CD4-positive, CD25-positive, alpha-beta regulatory T cell (primary cell): ENCODE measurements around the gene STK40. TPM values are rescaled to one million over a fixed set of nuclear protein-coding genes. Genes with fewer than 3 reads are reported as not detected.

ENCODE experiments used
- ATAC-seq, 2 donors: fragments of 150-1000 bp; cut with Tn5 transposase; one replicate each; pipeline ENCODE4 v1.10.0; 2021; ENCODE audit warnings: low read depth in 2 of 2, moderate number of reproducible peaks in 2 of 2, moderate library complexity in 1 of 2
- DNase-seq, 3 donors: peaks; one replicate each; pipeline versions ENCODE4 v3.0.0 to v3.0.0-alpha.2; 2012 to 2022; ENCODE audit warnings: mixed read lengths in 1 of 3
- H3K27ac ChIP-seq: one replicate; pipeline ENCODE4 v1.7.0; 2013; ENCODE audit warnings: mild to moderate bottlenecking, low read length; ENCODE audit not compliant: insufficient read depth, poor library complexity, severe bottlenecking
- H3K27me3 ChIP-seq: one replicate; pipeline ENCODE4 v1.7.0; 2013; ENCODE audit warnings: low read length; ENCODE audit not compliant: control insufficient read depth, insufficient read depth
- H3K36me3 ChIP-seq: one replicate; pipeline ENCODE4 v1.7.0; 2013; ENCODE audit warnings: mild to moderate bottlenecking, low read length, moderate library complexity; ENCODE audit not compliant: control insufficient read depth, insufficient read depth
- H3K4me1 ChIP-seq: 2 replicates; pipeline ENCODE4 v1.7.0; 2013; ENCODE audit warnings: mild to moderate bottlenecking, low read length; ENCODE audit not compliant: insufficient read depth, control insufficient read depth, poor library complexity, severe bottlenecking
- H3K4me3 ChIP-seq: one replicate; pipeline ENCODE4 v1.7.0; 2013; ENCODE audit warnings: low read depth, mild to moderate bottlenecking, low read length, moderate library complexity
- H3K9me3 ChIP-seq, 2 experiments: 1 replicate in 1 of 2; 2 replicates in 1 of 2; pipeline ENCODE4 v1.7.0; 2013; ENCODE audit warnings: low read length in 2 of 2, mild to moderate bottlenecking in 1 of 2, moderate library complexity in 1 of 2; ENCODE audit not compliant: control insufficient read depth in 2 of 2
- H3K27ac Mint-ChIP-seq, 3 donors: one replicate each; pipeline ENCODE4 v1.8.0; 2020 to 2022; ENCODE audit warnings: mild to moderate bottlenecking in 3 of 3, mixed read lengths in 3 of 3, moderate library complexity in 2 of 3
- H3K27me3 Mint-ChIP-seq: one replicate; pipeline ENCODE4 v1.8.0; 2022; ENCODE audit warnings: mild to moderate bottlenecking, mixed read lengths
- H3K36me3 Mint-ChIP-seq: one replicate; pipeline ENCODE4 v1.8.0; 2020; ENCODE audit warnings: mixed read lengths
- H3K4me1 Mint-ChIP-seq, 4 donors: one replicate each; pipeline ENCODE4 v1.8.0; 2020 to 2022; ENCODE audit warnings: mixed read lengths in 4 of 4, mild to moderate bottlenecking in 1 of 4
- H3K4me3 Mint-ChIP-seq, 4 donors: one replicate each; pipeline ENCODE4 v1.8.0; 2020 to 2022; ENCODE audit warnings: mild to moderate bottlenecking in 4 of 4, mixed read lengths in 4 of 4, moderate library complexity in 3 of 4
- H3K9me3 Mint-ChIP-seq, 7 donors: one replicate each; pipeline ENCODE4 v1.8.0; 2020 to 2022; ENCODE audit warnings: mixed read lengths in 7 of 7, mild to moderate bottlenecking in 3 of 7, moderate library complexity in 2 of 7
- polyA plus RNA-seq, 4 donors: library from polyadenylated mRNA; unstranded; fragments of 300-500 nt; fragmentation: Illumina TruSeq; gene quantifications; one replicate each; pipeline ENCODE4 v1.2.3, GENCODE V29; 2021
- total RNA-seq: library from RNA; stranded (reverse); gene quantifications from one replicate; pipeline ENCODE4 v1.2.3, GENCODE V29; 2022

STK40 gene
- total and polyA plus RNA-seq, 5 donors from 2014 or later, result 27.1 to 36.4 (median 30.1) TPM

DNA sequence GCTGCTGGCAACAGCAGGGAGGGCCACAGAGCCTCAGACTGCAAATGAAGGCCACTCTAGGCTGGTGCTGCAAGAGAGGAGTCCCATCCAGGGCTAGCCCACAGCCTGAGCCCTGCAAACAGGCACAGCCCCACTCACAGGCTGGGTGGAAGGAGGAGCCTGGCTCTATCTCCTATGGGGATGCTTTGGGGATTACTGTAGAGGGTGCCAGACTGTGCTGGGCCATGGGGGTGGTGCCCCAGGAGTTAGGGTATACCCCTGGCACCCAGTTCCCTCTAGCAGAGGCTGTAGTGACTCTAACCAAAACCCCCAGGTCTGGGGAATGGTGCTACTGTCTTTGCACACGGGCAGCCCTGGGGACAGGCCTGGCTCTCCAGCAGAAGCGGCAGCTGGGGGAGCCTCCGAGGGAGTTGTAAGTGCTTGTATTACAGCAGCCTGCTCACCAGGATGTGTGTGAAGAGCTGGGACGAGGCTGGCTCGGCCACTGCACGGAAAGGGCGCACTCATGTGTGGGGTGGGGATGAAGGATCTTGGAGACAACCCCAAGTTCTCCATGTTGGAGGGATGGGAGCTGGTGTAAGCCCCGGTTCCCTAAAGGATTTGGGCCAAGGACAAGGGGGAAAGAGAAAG, 38.9 kb downstream of the STK40 start:
- Histone ChIP-seq H3K36me3 (peaks cover 30% of the 10 kb centered on the region), H3K4me1 (peaks cover 17% of the 10 kb centered on the region), H3K27me3 (no peaks in the 10 kb centered on the region), H3K9me3 (no peaks in the 10 kb centered on the region), H3K27ac (no peak overlapping the region), H3K4me3 (no peak overlapping the region)
- peaks cover 0 to 24% (median 14%) of the 10 kb centered on the region in 4 donors for H3K4me1 Mint-ChIP-seq
- no peak for ATAC-seq
- no peaks in the 10 kb centered on the region for H3K27me3 Mint-ChIP-seq
- no peak overlapping the region for H3K27ac Mint-ChIP-seq
- no peaks in the 10 kb centered on the region for H3K9me3 Mint-ChIP-seq
- no peak for DNase-seq
- H3K36me3 Mint-ChIP-seq, result peaks cover 24% of the 10 kb centered on the region
- H3K4me3 Mint-ChIP-seq, result no peak overlapping the region

DNA sequence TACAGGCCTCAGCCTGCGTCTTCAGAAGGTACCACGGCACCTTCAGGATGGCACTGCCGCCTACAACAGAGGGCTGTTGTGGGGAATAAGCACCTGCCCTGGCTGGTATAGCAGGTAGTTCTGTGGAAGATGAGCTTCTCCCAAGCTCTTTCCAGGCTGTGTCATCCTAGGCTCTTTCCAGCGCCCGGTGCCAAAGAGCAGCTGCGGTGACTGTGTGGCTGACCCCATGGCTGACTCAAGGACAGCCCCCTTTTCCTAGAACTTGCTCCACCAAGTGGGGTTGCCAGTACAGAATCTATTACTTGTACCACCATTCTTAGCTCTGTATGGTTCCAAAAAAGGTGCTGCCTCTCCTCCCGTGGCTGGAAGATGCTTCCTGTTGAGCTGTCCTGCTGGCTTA, 40.4 kb downstream of the STK40 start:
- Histone ChIP-seq H3K27me3 (no peaks in the 10 kb centered on the region), H3K4me1 (peaks cover 5% of the 10 kb centered on the region), H3K36me3 (peaks cover 39% of the 10 kb centered on the region), H3K4me3 (no peak overlapping the region), H3K9me3 (no peaks in the 10 kb centered on the region), H3K27ac (no peak overlapping the region)
- no peak for DNase-seq
- Mint-ChIP-seq H3K36me3 (peaks cover 32% of the 10 kb centered on the region), H3K4me3 (no peak overlapping the region), H3K27me3 (no peaks in the 10 kb centered on the region), H3K4me1 (peaks cover 0 to 9% (median 5%) of the 10 kb centered on the region in 4 donors), H3K27ac (no peak overlapping the region), H3K9me3 (no peaks in the 10 kb centered on the region)
- ATAC-seq, result no peak

DNA sequence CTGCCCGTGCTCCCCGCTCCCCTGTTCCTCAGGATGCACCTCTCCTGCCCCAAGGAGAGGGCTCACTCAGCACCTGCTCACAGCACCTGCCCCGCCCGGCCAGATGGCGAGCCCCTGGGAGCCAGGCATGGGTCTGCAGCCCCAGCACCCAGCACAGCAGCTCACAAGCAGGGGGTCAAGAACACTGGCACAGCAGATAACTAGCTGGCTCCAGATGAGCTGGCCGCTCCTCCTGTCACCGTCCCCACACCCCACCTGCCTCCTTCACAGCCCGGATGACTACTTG, 41.4 kb downstream of the STK40 start:
- peaks cover 0 to 8% (median 2%) of the 10 kb centered on the region in 4 donors for H3K4me1 Mint-ChIP-seq
- no peaks in the 10 kb centered on the region for H3K9me3 Mint-ChIP-seq
- peaks cover 32% of the 10 kb centered on the region for H3K36me3 Mint-ChIP-seq
- Histone ChIP-seq H3K27me3 (no peaks in the 10 kb centered on the region), H3K36me3 (peaks cover 39% of the 10 kb centered on the region), H3K9me3 (no peaks in the 10 kb centered on the region), H3K27ac (no peak overlapping the region), H3K4me3 (no peak overlapping the region), H3K4me1 (no peaks in the 10 kb centered on the region)
- peak overlapping the region in 2 of 3 donors; percentile 14 to 31 for H3K27ac Mint-ChIP-seq
- DNase-seq (no peak), ATAC-seq (no peak)
- no peak overlapping the region for H3K4me3 Mint-ChIP-seq
- no peaks in the 10 kb centered on the region for H3K27me3 Mint-ChIP-seq

DNA sequence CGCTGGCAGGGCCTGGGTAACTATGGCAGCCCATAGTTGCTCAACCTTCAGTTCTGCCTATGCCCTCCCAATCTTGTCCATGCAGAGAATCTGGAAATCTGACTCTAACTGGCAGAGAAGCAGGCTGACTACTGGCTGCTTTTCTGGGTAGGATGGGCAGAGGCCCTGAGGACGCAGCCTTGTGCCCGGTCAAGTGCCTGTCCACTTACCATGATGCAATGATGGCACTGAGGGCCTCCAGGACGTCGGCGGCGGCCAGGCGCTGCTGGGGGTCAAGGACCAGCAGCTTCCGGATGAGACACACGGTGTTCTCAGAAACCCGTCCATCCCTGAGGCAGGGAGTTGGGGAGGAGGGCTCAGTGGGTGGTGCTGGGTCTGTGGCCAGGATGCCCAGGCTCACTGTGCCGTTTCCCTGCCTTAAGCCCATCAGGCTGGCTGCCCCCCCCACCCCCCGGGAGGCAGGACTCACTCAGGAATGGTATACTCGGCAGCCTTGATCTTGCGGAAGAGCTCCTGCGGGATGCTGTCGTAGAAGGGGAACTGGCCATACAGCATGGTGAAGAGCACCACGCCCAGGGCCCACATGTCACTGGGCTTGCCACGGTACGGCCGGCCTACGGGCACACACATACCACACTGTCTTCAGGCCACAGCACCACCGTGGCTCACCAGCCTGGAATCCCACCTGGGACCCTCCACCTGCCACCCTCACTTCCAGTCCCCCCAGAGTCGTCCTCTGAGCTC, 41.9 kb downstream of the STK40 start:
- H3K9me3 Mint-ChIP-seq, result no peaks in the 10 kb centered on the region
- peaks cover 32% of the 10 kb centered on the region for H3K36me3 Mint-ChIP-seq
- Histone ChIP-seq H3K36me3 (peaks cover 39% of the 10 kb centered on the region), H3K9me3 (no peaks in the 10 kb centered on the region), H3K4me1 (no peaks in the 10 kb centered on the region), H3K4me3 (no peak overlapping the region), H3K27me3 (no peaks in the 10 kb centered on the region), H3K27ac (no peak overlapping the region)
- peaks cover 0 to 14% (median 2%) of the 10 kb centered on the region in 4 donors for H3K4me1 Mint-ChIP-seq
- H3K27ac Mint-ChIP-seq, result peak overlapping the region in 1 of 3 donors; percentile 31
- no peaks in the 10 kb centered on the region for H3K27me3 Mint-ChIP-seq
- H3K4me3 Mint-ChIP-seq, result no peak overlapping the region
- no peak for DNase-seq
- ATAC-seq, result no peak

DNA sequence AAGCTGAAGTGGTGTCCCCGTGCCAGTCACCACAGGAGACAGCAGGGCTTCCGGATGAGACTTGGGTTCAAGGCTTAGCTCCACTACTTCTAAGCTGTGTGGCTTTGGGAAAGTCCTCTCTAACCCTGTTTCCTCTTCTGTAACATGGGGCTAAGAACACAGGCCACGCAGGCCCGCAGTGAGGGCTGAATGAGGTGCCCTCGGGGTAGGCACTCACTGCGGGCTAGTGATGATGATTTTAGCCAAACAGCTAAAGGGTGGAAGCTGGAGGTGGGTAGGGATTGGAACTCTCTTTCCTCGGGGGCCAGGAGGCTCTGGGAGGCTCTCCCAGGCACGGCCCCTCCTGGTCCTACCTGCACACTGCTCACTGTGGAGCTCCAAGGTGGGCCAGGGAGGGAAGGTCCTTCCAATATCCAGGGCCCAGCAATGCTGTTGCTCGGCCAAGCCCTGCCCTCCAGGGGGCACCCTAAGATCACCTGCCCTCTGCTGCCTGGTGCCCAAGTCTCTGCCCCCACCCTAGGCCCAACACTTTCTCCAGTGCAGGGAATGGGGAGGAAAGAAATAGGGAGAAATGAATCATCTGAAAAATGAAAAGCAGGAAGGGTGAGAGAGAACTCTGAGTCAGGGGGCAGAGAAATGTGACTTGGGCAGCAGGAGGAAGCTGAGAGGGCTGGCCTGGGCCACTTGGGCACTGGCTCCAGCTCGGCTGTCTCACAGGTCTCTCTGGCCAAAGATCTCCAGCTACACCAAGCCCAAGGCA, 43.1 kb downstream of the STK40 start:
- no peaks in the 10 kb centered on the region for H3K9me3 ChIP-seq
- Mint-ChIP-seq H3K4me1 (peaks cover 0 to 17% (median 5%) of the 10 kb centered on the region in 4 donors), H3K9me3 (no peaks in the 10 kb centered on the region), H3K27ac (no peak overlapping the region), H3K4me3 (no peak overlapping the region), H3K27me3 (no peaks in the 10 kb centered on the region), H3K36me3 (peaks cover 22% of the 10 kb centered on the region)
- ATAC-seq, result peak; percentile 69 to 78
- H3K36me3 ChIP-seq, result peaks cover 28% of the 10 kb centered on the region
- no peak overlapping the region for H3K27ac ChIP-seq
- no peak overlapping the region for H3K4me3 ChIP-seq
- H3K4me1 ChIP-seq, result no peaks in the 10 kb centered on the region
- H3K27me3 ChIP-seq, result no peaks in the 10 kb centered on the region
- DNase-seq, result peak; percentile 44 to 68 (median 65)

DNA sequence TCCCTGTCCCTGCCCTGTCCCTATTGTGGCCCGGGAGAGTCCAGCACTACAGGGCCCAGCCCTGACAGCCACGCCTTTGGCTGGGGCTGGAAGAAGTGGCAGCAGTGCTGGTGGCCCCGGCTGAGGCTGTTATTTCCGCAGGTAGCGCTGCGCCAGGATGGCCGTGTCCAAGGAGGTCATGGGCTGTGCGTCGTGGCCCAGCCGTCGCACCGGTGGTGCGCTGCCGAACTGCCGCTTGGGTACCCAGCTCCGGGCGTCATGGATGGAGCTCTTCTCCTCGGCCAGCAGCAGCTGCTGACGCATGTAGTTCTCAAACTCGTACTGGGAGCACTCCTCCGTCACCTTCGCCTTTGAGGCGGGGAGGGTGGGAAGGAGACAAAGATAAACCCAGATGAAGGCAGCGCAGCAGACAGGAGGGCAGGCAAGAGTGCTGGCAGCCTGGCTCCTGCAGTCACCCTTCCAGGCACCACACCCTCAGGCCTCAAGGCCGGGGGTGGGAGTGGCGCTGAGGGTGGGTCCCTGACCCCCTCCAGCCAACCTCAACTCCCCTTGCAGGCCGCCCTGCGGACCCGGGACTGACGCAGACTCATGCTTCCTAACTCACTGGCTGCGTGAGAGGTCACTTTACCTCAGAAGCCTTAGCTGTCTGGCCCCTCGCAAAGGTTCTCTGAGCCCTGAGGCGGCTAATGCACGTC, 44.0 kb downstream of the STK40 start:
- Mint-ChIP-seq H3K4me3 (no peak overlapping the region), H3K27me3 (no peaks in the 10 kb centered on the region), H3K9me3 (no peaks in the 10 kb centered on the region), H3K27ac (no peak overlapping the region), H3K36me3 (peaks cover 20% of the 10 kb centered on the region), H3K4me1 (peaks cover 0 to 17% (median 5%) of the 10 kb centered on the region in 4 donors)
- no peaks in the 10 kb centered on the region for H3K27me3 ChIP-seq
- H3K4me1 ChIP-seq, result no peaks in the 10 kb centered on the region
- no peak overlapping the region for H3K27ac ChIP-seq
- peaks cover 22% of the 10 kb centered on the region for H3K36me3 ChIP-seq
- no peak for ATAC-seq
- no peaks in the 10 kb centered on the region for H3K9me3 ChIP-seq
- H3K4me3 ChIP-seq, result no peak overlapping the region
- no peak for DNase-seq

DNA sequence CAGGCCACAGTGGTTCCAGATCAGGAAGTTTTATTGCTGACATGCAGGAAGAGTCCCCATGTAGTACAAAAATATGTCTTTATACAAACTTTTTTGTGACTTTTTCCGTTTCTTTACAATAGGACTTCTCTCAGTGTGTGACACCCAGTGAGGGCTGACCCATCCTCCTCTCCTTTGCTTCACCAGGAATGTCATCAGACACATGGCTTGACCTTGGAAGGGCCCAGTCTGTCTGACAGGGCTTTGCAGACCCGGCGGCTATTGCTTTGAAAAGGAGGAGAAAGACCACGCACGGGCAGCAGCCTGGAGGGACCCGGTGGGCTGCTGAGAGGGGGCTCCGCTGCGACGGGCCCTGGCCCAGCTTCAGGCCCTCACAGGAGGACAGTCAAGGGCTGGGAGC, 46.1 kb downstream of the STK40 start:
- Histone ChIP-seq H3K27ac (no peak overlapping the region), H3K4me1 (no peaks in the 10 kb centered on the region), H3K4me3 (no peak overlapping the region), H3K9me3 (no peaks in the 10 kb centered on the region), H3K27me3 (no peaks in the 10 kb centered on the region), H3K36me3 (peaks cover 15% of the 10 kb centered on the region)
- no peak overlapping the region for H3K4me3 Mint-ChIP-seq
- no peaks in the 10 kb centered on the region for H3K9me3 Mint-ChIP-seq
- no peak for ATAC-seq
- peaks cover 15% of the 10 kb centered on the region for H3K36me3 Mint-ChIP-seq
- H3K27me3 Mint-ChIP-seq, result no peaks in the 10 kb centered on the region
- H3K27ac Mint-ChIP-seq, result peak overlapping the region in 2 of 3 donors; percentile 62 to 72
- DNase-seq, result no peak
- H3K4me1 Mint-ChIP-seq, result peaks cover 0 to 15% (median 5%) of the 10 kb centered on the region in 4 donors
